ENCODE measurements around the gene CNR1.

DNA sequence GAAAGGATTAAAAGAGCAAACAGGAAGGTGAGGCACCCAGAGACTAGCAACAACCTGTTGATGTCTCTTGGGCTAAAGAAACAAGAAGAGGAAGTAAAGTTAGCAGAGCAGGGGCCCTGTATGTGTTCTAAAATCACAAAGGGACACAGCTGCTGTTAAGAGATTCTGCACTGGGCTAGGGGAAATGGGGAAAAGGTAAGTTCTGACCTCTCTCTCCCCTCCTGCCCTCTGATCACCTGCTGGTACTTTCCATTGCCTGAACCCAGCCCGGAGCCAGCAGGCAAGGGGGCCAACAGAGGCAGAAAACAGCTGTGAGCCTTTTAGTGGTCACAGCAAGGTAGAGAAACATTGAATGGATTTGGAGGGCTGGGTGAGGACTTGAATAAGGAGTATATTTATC lies 13.5 kb upstream of the CNR1 start:
- TF ChIP-seq EZH2 (IDR thresholded peaks at IDR 0.05; ENCODE audit: borderline replicate concordance, low read length), result no peak
- TF ChIP-seq, protein P1, sequence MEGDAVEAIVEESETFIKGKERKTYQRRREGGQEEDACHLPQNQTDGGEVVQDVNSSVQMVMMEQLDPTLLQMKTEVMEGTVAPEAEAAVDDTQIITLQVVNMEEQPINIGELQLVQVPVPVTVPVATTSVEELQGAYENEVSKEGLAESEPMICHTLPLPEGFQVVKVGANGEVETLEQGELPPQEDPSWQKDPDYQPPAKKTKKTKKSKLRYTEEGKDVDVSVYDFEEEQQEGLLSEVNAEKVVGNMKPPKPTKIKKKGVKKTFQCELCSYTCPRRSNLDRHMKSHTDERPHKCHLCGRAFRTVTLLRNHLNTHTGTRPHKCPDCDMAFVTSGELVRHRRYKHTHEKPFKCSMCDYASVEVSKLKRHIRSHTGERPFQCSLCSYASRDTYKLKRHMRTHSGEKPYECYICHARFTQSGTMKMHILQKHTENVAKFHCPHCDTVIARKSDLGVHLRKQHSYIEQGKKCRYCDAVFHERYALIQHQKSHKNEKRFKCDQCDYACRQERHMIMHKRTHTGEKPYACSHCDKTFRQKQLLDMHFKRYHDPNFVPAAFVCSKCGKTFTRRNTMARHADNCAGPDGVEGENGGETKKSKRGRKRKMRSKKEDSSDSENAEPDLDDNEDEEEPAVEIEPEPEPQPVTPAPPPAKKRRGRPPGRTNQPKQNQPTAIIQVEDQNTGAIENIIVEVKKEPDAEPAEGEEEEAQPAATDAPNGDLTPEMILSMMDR (conservative IDR thresholded peaks at IDR 0.05 in 1 of 2, IDR thresholded peaks at IDR 0.05 in 1 of 2; ENCODE audit: extremely low read depth in 1 of 2, insufficient read depth in 1 of 2, low read depth in 1 of 2, low read length in 2 of 2), result no peak

Measured in mammary epithelial cell (primary cell).